Measurements from ENCODE around the gene SMYD1. TPM values are rescaled to one million over a fixed set of nuclear protein-coding genes. Genes with fewer than 3 reads are reported as not detected.

The SMYD1 gene
- total and polyA plus RNA-seq, 8 donors: 0.05 to 0.20 (median 0.06) TPM; not detected in 5

DNA sequence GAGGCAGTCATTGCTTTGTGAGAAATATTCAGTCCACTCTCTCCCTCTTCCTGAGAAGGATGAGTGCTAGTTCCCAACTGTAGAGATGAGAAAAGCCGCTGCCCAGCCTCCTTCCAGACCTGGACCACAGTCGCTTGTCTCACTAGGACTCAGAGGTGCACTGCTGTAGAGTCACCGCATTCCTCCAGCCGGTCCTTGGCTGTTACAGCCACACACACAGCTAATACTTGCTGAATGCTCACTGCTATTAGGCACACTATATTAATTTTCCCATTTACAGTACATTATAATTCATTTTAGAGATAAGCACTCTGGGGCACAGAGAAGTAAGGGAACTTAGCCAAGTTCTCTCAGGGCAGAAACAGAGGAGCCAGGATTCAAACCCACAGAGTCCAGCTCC is 70.2 kb downstream of the SMYD1 start:
- ATAC-seq (no peak), DNase-seq (no peak)
- Histone ChIP-seq H3K4me3 (no peak overlapping the region), H3K36me3 (no peaks in the 10 kb centered on the region), H3K27me3 (peaks cover 0 to 14% of the 10 kb centered on the region in 2 donors), H3K9me3 (peaks cover 0 to 6% of the 10 kb centered on the region in 2 donors), H3K27ac (no peak overlapping the region), H3K4me1 (no peaks in the 10 kb centered on the region)
- TF ChIP-seq, protein P1, sequence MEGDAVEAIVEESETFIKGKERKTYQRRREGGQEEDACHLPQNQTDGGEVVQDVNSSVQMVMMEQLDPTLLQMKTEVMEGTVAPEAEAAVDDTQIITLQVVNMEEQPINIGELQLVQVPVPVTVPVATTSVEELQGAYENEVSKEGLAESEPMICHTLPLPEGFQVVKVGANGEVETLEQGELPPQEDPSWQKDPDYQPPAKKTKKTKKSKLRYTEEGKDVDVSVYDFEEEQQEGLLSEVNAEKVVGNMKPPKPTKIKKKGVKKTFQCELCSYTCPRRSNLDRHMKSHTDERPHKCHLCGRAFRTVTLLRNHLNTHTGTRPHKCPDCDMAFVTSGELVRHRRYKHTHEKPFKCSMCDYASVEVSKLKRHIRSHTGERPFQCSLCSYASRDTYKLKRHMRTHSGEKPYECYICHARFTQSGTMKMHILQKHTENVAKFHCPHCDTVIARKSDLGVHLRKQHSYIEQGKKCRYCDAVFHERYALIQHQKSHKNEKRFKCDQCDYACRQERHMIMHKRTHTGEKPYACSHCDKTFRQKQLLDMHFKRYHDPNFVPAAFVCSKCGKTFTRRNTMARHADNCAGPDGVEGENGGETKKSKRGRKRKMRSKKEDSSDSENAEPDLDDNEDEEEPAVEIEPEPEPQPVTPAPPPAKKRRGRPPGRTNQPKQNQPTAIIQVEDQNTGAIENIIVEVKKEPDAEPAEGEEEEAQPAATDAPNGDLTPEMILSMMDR (IDR thresholded peaks at IDR 0.05): no peak
- intact Hi-C loops (cut with DNase I): no loop called here

DNA sequence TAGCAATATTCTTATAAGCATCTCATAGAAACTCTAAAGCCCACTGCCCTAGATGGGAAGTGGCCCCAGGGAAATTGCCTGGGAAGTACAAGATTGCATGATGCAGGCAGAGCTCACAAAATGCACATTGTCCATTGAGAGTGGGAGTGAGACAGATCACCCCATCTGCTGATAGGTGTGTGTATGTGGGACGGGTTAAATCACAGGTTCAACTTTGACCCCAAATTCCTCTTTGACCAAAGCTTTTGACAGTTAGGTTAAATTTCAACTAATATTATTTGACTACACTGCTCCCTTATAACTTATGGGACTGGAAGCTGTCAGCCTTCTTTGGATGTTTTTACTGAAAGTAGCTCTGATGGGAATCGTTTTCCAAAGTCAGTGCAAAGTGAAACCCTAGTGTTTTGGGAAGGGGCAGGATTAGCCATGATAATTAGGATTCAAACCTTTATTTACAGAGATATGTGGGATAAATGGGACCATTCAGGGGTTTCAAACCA is 71.6 kb downstream of the SMYD1 start:
- peaks cover 0 to 14% of the 10 kb centered on the region in 2 donors for H3K27me3 ChIP-seq
- intact Hi-C loops (cut with DNase I): no loop called here
- TF ChIP-seq, protein P1 (IDR thresholded peaks at IDR 0.05): no peak
- H3K27ac ChIP-seq: no peak overlapping the region
- no peak for DNase-seq
- H3K4me3 ChIP-seq: no peak overlapping the region
- peaks cover 0 to 6% of the 10 kb centered on the region in 2 donors for H3K9me3 ChIP-seq
- ATAC-seq: no peak
- no peaks in the 10 kb centered on the region for H3K4me1 ChIP-seq
- no peaks in the 10 kb centered on the region for H3K36me3 ChIP-seq

DNA sequence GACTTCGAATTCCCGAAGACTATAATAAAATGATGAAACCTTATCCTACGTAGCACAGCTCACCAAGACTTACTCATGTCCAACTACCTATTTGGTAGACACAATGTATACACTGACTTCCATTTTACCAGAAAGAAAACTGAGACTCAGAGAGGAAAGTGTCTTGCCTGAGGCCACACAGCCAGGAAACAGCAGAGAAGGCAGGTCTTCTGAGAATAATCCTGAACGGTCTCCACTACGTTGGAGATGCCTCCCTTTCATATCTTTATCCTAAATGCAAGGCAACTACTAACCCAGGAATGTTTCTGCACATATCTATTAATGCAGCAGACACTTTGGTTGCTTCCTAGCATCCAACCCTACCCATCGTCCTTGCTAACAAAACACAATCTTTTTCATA is 72.2 kb downstream of the SMYD1 start:
- TF ChIP-seq, protein P1 (IDR thresholded peaks at IDR 0.05): no peak
- ATAC-seq (no peak), DNase-seq (no peak)
- H3K4me3 ChIP-seq: no peak overlapping the region
- H3K27me3 ChIP-seq: peaks cover 0 to 14% of the 10 kb centered on the region in 2 donors
- H3K36me3 ChIP-seq: no peaks in the 10 kb centered on the region
- no peak overlapping the region for H3K27ac ChIP-seq
- no peaks in the 10 kb centered on the region for H3K4me1 ChIP-seq
- peaks cover 0 to 6% of the 10 kb centered on the region in 2 donors for H3K9me3 ChIP-seq
- intact Hi-C loops (cut with DNase I): no loop called here

DNA sequence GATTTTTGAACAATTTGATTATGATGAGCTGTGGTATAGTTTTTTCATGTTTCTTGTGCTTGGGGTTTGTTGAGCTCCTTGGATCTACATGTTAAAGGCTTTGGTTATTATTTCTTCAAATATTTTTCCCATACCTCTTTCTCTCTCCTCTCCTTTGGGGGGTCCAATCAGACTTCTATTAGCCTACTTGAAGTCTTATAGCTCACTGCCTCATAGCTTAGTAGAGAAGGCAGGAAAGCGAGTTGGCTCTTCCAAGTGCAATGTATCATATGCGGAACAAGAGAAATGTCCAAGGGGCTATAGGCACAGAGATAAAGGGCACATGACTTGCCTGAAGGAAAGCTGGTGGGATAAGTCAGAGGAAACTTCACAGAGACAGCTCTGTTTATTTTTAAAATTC is 74.3 kb downstream of the SMYD1 start:
- ATAC-seq (no peak), DNase-seq (no peak)
- no peak overlapping the region for H3K27ac ChIP-seq
- H3K4me1 ChIP-seq: no peaks in the 10 kb centered on the region
- no peak overlapping the region for H3K4me3 ChIP-seq
- intact Hi-C loops (cut with DNase I): no loop called here
- H3K9me3 ChIP-seq: peaks cover 0 to 6% of the 10 kb centered on the region in 2 donors
- H3K36me3 ChIP-seq: no peaks in the 10 kb centered on the region
- TF ChIP-seq, protein P1 (IDR thresholded peaks at IDR 0.05): no peak
- H3K27me3 ChIP-seq: peaks cover 0 to 11% of the 10 kb centered on the region in 2 donors

DNA sequence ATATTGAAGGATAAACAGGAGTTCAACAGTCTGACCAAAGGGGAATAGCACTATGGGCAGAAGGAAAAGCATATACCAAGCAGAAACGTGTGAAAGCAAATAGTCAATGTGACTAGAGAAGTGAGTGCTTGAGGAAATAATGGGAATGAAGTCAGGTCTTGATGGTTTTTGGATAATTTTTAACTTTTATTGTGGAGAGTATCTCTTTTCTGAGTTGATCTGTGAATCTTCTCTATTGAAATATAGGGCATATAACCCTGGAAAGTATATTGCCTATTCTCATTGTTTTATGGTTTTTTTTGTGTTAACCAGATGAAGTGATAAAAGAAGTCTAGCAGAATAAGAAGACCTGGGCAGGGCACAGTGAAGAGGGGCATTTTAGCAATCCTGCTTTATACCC is 76.6 kb downstream of the SMYD1 start:
- no peak for ATAC-seq
- no peak overlapping the region for H3K4me3 ChIP-seq
- TF ChIP-seq, protein P1 (IDR thresholded peaks at IDR 0.05): no peak

More for the DNA sequence above, 76.6 kb downstream of the SMYD1 start:
- no peaks in the 10 kb centered on the region for H3K36me3 ChIP-seq
- H3K27ac ChIP-seq: no peak overlapping the region
- H3K9me3 ChIP-seq: peaks cover 0 to 27% of the 10 kb centered on the region in 2 donors
- intact Hi-C loops (cut with DNase I): no loop called here
- DNase-seq: no peak
- H3K27me3 ChIP-seq: peaks cover 0 to 16% of the 10 kb centered on the region in 2 donors
- no peaks in the 10 kb centered on the region for H3K4me1 ChIP-seq
